A549 (cell line): Measurements from ENCODE around the gene METTL24.

Source experiments
- CHD4 ChIP-seq: fragments of 200-600 bp; sonication (generic); IDR thresholded peaks from 2 replicates; pipeline ENCODE4 v1.6.1; 2016; ENCODE audit warnings: antibody characterized with exemption, mild to moderate bottlenecking, borderline replicate concordance
- POLR2A ChIP-seq: IDR thresholded peaks from 2 replicates; pipeline ENCODE4 v1.6.1; 2012; ENCODE audit warnings: mild to moderate bottlenecking, low read length
- TF ChIP-seq, protein P1 (sequence below): IDR thresholded peaks from 2 replicates; pipeline ENCODE4 v1.6.1; 2012
- TF ChIP-seq, protein P2 (sequence below): fragments of >200 bp; sonication (Bioruptor Twin); formaldehyde crosslinking; IDR thresholded peaks from 3 replicates; pipeline ENCODE4 v1.5.1; 2016
- TF ChIP-seq, protein P3 (sequence below): fragments of 200-600 bp; sonication (generic); IDR thresholded peaks from 2 replicates; pipeline ENCODE4 v1.6.1; 2016; ENCODE audit warnings: antibody characterized with exemption, mild to moderate bottlenecking, moderate library complexity
- TF ChIP-seq, protein P4 (sequence below): fragments of >200 bp; sonication (Bioruptor Twin); formaldehyde crosslinking; IDR thresholded peaks from 3 replicates; pipeline ENCODE4 v1.6.1; 2016
- TF ChIP-seq, protein P5 (sequence below): IDR thresholded peaks from 2 replicates; pipeline ENCODE4 v1.6.1; 2012; ENCODE audit warnings: low read depth, borderline replicate concordance

DNA sequence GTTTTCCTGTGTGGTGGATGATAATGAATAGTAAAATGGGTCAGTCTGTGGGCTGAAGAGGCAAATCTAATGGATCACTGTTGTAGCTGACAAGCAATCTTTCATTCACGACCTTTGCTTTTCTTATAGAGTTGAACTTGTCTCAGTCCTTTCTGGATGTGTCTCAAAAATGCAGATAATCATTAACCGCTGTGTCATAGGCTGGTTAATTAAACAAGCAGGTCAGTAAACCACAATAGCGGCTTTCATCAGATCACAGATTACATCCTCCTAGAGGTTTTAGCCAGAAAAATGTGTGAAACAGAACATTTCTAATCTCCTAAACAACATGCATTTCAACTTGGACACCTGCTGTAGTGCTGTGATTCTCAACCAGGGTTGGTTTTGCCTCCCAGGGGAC is 2.5 kb upstream of the METTL24 start:
- TF ChIP-seq, protein P1, sequence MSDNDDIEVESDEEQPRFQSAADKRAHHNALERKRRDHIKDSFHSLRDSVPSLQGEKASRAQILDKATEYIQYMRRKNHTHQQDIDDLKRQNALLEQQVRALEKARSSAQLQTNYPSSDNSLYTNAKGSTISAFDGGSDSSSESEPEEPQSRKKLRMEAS = no peak
- TF ChIP-seq, protein P2, sequence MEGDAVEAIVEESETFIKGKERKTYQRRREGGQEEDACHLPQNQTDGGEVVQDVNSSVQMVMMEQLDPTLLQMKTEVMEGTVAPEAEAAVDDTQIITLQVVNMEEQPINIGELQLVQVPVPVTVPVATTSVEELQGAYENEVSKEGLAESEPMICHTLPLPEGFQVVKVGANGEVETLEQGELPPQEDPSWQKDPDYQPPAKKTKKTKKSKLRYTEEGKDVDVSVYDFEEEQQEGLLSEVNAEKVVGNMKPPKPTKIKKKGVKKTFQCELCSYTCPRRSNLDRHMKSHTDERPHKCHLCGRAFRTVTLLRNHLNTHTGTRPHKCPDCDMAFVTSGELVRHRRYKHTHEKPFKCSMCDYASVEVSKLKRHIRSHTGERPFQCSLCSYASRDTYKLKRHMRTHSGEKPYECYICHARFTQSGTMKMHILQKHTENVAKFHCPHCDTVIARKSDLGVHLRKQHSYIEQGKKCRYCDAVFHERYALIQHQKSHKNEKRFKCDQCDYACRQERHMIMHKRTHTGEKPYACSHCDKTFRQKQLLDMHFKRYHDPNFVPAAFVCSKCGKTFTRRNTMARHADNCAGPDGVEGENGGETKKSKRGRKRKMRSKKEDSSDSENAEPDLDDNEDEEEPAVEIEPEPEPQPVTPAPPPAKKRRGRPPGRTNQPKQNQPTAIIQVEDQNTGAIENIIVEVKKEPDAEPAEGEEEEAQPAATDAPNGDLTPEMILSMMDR = no peak
- TF ChIP-seq, protein P3, sequence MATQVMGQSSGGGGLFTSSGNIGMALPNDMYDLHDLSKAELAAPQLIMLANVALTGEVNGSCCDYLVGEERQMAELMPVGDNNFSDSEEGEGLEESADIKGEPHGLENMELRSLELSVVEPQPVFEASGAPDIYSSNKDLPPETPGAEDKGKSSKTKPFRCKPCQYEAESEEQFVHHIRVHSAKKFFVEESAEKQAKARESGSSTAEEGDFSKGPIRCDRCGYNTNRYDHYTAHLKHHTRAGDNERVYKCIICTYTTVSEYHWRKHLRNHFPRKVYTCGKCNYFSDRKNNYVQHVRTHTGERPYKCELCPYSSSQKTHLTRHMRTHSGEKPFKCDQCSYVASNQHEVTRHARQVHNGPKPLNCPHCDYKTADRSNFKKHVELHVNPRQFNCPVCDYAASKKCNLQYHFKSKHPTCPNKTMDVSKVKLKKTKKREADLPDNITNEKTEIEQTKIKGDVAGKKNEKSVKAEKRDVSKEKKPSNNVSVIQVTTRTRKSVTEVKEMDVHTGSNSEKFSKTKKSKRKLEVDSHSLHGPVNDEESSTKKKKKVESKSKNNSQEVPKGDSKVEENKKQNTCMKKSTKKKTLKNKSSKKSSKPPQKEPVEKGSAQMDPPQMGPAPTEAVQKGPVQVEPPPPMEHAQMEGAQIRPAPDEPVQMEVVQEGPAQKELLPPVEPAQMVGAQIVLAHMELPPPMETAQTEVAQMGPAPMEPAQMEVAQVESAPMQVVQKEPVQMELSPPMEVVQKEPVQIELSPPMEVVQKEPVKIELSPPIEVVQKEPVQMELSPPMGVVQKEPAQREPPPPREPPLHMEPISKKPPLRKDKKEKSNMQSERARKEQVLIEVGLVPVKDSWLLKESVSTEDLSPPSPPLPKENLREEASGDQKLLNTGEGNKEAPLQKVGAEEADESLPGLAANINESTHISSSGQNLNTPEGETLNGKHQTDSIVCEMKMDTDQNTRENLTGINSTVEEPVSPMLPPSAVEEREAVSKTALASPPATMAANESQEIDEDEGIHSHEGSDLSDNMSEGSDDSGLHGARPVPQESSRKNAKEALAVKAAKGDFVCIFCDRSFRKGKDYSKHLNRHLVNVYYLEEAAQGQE = no peak
- TF ChIP-seq, protein P4, sequence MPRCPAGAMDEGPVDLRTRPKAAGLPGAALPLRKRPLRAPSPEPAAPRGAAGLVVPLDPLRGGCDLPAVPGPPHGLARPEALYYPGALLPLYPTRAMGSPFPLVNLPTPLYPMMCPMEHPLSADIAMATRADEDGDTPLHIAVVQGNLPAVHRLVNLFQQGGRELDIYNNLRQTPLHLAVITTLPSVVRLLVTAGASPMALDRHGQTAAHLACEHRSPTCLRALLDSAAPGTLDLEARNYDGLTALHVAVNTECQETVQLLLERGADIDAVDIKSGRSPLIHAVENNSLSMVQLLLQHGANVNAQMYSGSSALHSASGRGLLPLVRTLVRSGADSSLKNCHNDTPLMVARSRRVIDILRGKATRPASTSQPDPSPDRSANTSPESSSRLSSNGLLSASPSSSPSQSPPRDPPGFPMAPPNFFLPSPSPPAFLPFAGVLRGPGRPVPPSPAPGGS = no peak
- TF ChIP-seq POLR2A = no peak
- TF ChIP-seq, protein P5, sequence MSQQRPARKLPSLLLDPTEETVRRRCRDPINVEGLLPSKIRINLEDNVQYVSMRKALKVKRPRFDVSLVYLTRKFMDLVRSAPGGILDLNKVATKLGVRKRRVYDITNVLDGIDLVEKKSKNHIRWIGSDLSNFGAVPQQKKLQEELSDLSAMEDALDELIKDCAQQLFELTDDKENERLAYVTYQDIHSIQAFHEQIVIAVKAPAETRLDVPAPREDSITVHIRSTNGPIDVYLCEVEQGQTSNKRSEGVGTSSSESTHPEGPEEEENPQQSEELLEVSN = no peak
- no peak for TF ChIP-seq CHD4
